ENCODE data around the gene ANXA2.

ANXA2 gene

DNA sequence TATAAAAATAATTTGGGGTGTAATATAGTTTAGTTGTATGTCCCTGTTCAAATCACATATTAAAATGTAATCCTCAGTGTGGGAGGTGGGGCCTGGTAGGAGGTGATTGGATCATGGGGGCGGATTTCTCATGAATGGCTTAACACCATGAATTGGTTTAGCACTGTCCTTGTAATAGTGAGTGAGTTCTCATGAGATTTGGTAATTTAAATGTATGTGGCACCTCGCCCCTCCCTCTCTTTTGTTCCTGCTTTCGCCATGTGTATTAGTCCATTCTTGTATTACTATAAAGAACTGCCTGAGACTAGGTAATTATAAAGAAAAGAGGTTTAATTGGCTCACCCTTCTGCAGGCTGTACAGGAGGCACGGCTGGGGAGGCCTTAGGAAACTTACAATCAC, 83.9 kb downstream of the ANXA2 start:
- no peak overlapping the region for H3K4me3 ChIP-seq (ENCODE audit: low read length)
- no peak for DNase-seq (ENCODE audit: low read depth, low spot score)
- H3K36me3 ChIP-seq (ENCODE audit: control insufficient read depth, insufficient read depth, low read length) = no peaks in the 10 kb centered on the region
- no peaks in the 10 kb centered on the region for H3K27me3 ChIP-seq (ENCODE audit: control insufficient read depth, insufficient read depth, low read length)
- H3K4me1 ChIP-seq (ENCODE audit: control insufficient read depth, insufficient read depth, low read length) = no peaks in the 10 kb centered on the region
- H3K27ac ChIP-seq (ENCODE audit: low read length) = no peak overlapping the region
- no CpG with 5 or more reads among the region's 4 CpGs for WGBS (ENCODE audit: insufficient coverage, insufficient read length)
- no peaks in the 10 kb centered on the region for H3K9me3 ChIP-seq (ENCODE audit: control insufficient read depth, insufficient read depth, low read length)

DNA sequence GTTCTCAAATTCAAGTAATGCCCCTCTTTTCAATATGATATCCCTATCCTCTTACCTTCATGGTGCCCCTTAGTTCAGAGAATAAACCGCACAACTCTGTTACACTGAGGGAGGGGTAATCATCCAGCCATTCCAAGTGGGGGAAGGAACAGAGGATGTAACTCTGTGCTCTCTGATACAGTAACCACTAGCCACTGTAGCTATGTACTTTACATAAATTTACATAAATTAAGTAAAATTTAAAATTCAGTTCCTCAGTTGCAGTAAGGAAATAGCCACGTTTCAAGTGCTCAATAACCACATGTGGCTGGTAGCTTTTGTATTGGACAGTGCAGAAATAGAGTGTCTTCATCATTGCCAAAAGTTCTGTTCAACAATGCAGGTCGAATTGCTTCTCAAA, 90.8 kb downstream of the ANXA2 start:
- no peaks in the 10 kb centered on the region for H3K36me3 ChIP-seq (ENCODE audit: control insufficient read depth, insufficient read depth, low read length)
- H3K9me3 ChIP-seq (ENCODE audit: control insufficient read depth, insufficient read depth, low read length) = no peaks in the 10 kb centered on the region
- H3K4me1 ChIP-seq (ENCODE audit: control insufficient read depth, insufficient read depth, low read length) = no peaks in the 10 kb centered on the region
- no CpG with 5 or more reads among the region's 3 CpGs for WGBS (ENCODE audit: insufficient coverage, insufficient read length)
- no peak for DNase-seq (ENCODE audit: low read depth, low spot score)
- no peak overlapping the region for H3K4me3 ChIP-seq (ENCODE audit: low read length)
- H3K27me3 ChIP-seq (ENCODE audit: control insufficient read depth, insufficient read depth, low read length) = no peaks in the 10 kb centered on the region
- H3K27ac ChIP-seq (ENCODE audit: low read length) = no peak overlapping the region

GRCh38 chr15:60301024-60301423, 96.8 kb downstream of the ANXA2 start:
- no peak overlapping the region for H3K4me3 ChIP-seq (ENCODE audit: low read length)
- no peaks in the 10 kb centered on the region for H3K36me3 ChIP-seq (ENCODE audit: control insufficient read depth, insufficient read depth, low read length)
- no peaks in the 10 kb centered on the region for H3K9me3 ChIP-seq (ENCODE audit: control insufficient read depth, insufficient read depth, low read length)
- H3K4me1 ChIP-seq (ENCODE audit: control insufficient read depth, insufficient read depth, low read length) = no peaks in the 10 kb centered on the region; the same call in 1 of the 2 replicates
- WGBS (ENCODE audit: insufficient coverage, insufficient read length) = no CpG with 5 or more reads among the region's 1 CpG
- DNase-seq (ENCODE audit: low read depth, low spot score) = no peak
- no peaks in the 10 kb centered on the region for H3K27me3 ChIP-seq (ENCODE audit: control insufficient read depth, insufficient read depth, low read length)
- H3K27ac ChIP-seq (ENCODE audit: low read length) = no peak overlapping the region

DNA sequence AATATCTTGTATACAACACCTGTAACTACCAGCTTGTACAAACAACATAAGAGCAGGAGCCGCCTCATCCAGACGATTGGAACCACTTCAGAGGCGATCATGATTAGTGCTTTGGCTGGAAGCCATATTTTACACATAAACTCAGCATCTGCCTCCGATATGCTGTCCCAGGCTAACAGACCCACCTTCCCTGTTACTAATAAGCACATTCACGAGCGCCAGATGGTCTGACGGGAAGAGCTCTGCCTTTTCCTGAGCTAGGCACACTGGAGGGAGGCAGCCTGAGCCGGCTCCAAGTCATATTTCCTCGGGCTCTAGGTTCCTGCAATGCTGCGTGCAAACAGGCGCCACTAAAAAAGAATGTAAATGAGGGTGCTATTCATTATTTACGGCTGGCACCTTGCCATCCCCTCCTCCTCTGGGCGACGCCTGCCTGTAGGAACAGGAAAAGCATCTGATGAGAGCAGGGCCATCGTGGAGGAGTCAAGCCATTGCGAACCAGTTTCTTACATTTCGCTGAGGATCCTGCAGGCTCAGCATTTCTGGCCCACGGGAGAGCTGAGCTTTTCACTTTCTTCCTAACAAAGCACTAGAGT, 98.2 kb downstream of the ANXA2 start:
- DNase-seq (ENCODE audit: low read depth, low spot score) = no peak
- no peak overlapping the region for H3K27ac ChIP-seq (ENCODE audit: low read length)
- H3K4me3 ChIP-seq (ENCODE audit: low read length) = no peak overlapping the region
- H3K27me3 ChIP-seq (ENCODE audit: control insufficient read depth, insufficient read depth, low read length) = no peaks in the 10 kb centered on the region
- WGBS (ENCODE audit: insufficient coverage, insufficient read length) = no CpG with 5 or more reads among the region's 18 CpGs
- no peaks in the 10 kb centered on the region for H3K9me3 ChIP-seq (ENCODE audit: control insufficient read depth, insufficient read depth, low read length)
- no peaks in the 10 kb centered on the region for H3K36me3 ChIP-seq (ENCODE audit: control insufficient read depth, insufficient read depth, low read length)
- no peaks in the 10 kb centered on the region; the same call in 1 of the 2 replicates for H3K4me1 ChIP-seq (ENCODE audit: control insufficient read depth, insufficient read depth, low read length)
